ENCODE measurements around the gene SCARB1.

DNA sequence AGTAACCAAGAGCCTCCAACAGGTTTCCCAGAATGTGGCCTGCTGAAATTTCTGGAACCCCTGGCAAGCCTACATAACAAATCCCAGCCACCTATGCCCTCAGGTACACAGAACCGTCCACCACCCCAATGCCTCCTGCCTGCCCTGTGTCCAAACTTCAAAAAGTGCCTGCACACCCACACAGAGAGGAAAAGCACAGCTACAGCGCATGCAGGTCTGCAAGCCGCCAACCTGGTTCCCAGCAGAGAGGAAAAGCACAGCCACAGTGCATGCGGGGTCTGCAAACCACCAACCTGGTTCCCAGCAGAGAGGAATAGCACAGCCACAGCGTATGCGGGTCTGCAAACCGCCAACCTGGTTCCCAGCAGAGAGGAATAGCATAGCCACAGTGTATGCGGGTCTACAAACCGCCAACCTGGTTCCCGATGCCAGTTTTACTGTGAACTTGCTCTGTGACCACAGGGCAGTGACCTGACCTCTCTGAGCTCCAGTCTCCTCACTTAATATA is 113.5 kb downstream of the SCARB1 start:
- TF ChIP-seq, protein P1, sequence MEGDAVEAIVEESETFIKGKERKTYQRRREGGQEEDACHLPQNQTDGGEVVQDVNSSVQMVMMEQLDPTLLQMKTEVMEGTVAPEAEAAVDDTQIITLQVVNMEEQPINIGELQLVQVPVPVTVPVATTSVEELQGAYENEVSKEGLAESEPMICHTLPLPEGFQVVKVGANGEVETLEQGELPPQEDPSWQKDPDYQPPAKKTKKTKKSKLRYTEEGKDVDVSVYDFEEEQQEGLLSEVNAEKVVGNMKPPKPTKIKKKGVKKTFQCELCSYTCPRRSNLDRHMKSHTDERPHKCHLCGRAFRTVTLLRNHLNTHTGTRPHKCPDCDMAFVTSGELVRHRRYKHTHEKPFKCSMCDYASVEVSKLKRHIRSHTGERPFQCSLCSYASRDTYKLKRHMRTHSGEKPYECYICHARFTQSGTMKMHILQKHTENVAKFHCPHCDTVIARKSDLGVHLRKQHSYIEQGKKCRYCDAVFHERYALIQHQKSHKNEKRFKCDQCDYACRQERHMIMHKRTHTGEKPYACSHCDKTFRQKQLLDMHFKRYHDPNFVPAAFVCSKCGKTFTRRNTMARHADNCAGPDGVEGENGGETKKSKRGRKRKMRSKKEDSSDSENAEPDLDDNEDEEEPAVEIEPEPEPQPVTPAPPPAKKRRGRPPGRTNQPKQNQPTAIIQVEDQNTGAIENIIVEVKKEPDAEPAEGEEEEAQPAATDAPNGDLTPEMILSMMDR (IDR thresholded peaks at IDR 0.05), result no peak
- TF ChIP-seq POLR2A (IDR thresholded peaks at IDR 0.05), result no peak

Measured in tibial nerve (tissue), 3 donors.